Measurements from ENCODE around the gene TERF2IP. TPM values are rescaled to one million over a fixed set of nuclear protein-coding genes. Genes with fewer than 3 reads are reported as not detected.

Gene TERF2IP
- total RNA-seq, 1 donor from 2014 or later, result 60.1 TPM

DNA sequence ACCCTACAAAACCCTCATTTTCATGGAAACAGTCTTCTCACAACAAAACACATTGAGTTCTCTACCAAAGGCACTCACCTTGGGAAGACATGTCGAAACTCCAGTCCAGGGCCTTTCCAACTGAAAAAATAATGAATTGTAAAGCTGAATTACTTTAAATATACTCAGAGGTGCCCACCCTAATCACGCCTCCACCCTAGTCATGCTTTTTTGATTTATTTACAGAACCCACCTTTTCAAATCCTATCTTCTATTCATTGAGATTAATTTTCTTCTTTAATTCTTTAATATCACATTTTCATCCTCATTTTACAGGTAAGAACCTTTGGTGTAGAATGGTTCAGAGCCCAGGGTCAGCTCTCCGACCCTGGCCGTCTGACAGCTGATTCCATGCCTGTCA, 29.3 kb downstream of the TERF2IP start, which contains the start of gene CPHXL2:
CPHXL2 (minus strand) TSS at position 101 of the 400 bp plus-strand sequence; CDS start at position 91, 10 bp downstream.
- TF ChIP-seq, protein P1, sequence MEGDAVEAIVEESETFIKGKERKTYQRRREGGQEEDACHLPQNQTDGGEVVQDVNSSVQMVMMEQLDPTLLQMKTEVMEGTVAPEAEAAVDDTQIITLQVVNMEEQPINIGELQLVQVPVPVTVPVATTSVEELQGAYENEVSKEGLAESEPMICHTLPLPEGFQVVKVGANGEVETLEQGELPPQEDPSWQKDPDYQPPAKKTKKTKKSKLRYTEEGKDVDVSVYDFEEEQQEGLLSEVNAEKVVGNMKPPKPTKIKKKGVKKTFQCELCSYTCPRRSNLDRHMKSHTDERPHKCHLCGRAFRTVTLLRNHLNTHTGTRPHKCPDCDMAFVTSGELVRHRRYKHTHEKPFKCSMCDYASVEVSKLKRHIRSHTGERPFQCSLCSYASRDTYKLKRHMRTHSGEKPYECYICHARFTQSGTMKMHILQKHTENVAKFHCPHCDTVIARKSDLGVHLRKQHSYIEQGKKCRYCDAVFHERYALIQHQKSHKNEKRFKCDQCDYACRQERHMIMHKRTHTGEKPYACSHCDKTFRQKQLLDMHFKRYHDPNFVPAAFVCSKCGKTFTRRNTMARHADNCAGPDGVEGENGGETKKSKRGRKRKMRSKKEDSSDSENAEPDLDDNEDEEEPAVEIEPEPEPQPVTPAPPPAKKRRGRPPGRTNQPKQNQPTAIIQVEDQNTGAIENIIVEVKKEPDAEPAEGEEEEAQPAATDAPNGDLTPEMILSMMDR (IDR thresholded peaks at IDR 0.05; ENCODE audit: borderline replicate concordance), result no peak
- H3K9me3 ChIP-seq (replicated peaks), result no peaks in the 10 kb centered on the region
- H3K4me1 ChIP-seq, result no peaks in the 10 kb centered on the region
- H3K27ac ChIP-seq (replicated peaks), result no peak within 1 kb of the TSS
- no peak within 1 kb of the TSS for H3K4me3 ChIP-seq
- DNase-seq, result no peak
- intact Hi-C loops (cut with micrococcal nuclease), result no loop called here
- no peaks in the 10 kb centered on the region for H3K36me3 ChIP-seq
- H3K27me3 ChIP-seq (ENCODE audit: low read depth), result no peaks in the 10 kb centered on the region

DNA sequence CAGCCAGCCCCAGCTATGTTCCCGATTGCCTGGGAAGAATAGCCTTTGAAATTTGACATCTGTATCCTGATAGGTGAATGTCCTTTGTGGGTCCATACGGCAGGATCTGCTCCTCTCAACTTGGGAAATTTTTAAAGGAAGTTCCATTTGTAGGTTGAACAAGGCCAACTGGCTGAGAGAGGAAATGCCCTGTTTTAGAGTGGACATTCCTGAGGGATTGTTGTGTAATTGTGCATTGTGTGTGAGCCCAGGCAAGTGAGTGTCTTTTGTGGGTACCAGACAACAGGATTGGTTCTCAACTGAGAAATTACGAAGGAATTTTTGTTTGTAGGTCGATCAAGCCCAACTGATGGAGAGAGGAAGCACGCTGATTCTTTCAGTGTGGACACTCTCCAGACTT, 31.8 kb downstream of the TERF2IP start:
- peak overlapping the region; percentile 50 for H3K27ac ChIP-seq (replicated peaks)
- TF ChIP-seq, protein P1 (IDR thresholded peaks at IDR 0.05; ENCODE audit: borderline replicate concordance), result no peak

DNA sequence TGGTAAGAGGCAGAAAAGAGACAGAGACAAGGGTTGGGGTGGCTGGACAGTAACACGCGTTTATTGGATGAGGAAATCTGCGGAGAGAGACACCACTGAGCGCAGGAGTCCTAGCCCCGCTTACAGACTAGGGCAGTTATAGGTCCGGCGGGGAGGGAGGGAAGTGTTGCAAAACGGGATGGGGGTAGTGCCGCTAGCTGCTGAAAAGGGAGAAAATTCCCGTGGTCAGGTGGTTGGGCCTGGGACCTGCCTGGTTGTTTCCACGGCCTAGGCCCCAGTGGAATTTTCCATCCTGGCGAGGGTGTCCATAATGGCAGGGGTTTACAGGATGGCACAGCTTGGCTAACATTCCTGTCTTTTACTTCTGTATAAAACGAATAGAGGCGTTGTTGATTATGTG, 34.7 kb downstream of the TERF2IP start:
- TF ChIP-seq, protein P1 (IDR thresholded peaks at IDR 0.05; ENCODE audit: borderline replicate concordance), result no peak
- H3K36me3 ChIP-seq, result no peaks in the 10 kb centered on the region
- intact Hi-C loops (cut with micrococcal nuclease), result no loop called here

More for the DNA sequence above, 31.8 kb downstream of the TERF2IP start:
- Histone ChIP-seq H3K27me3 (ENCODE audit: low read depth) (no peaks in the 10 kb centered on the region), H3K36me3 (no peaks in the 10 kb centered on the region), H3K4me1 (no peaks in the 10 kb centered on the region), H3K9me3 (replicated peaks) (no peaks in the 10 kb centered on the region), H3K4me3 (no peak overlapping the region)
- intact Hi-C loops (cut with micrococcal nuclease), result no loop called here
- DNase-seq, result no peak

DNA sequence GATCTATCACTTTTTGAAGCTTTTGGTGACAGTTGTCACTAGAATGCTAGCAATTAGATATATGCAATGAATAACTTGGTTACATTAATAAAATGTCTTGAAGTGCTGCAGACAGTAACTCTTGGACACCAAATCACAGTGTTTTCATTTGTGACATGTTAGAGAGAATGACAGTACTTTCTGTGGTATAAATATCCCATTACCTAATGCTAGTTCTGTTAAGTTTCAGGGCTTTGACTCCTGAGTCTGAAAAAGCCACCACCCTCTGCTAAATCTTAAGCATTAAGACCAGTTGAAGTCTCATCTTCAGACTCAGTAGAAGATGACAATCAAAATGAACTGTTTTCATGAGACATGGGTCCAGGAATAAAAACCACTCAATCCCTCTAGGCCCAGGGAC, 39.8 kb downstream of the TERF2IP start:
- TF ChIP-seq, protein P1 (IDR thresholded peaks at IDR 0.05; ENCODE audit: borderline replicate concordance), result no peak
- Histone ChIP-seq H3K27ac (replicated peaks) (no peak overlapping the region), H3K9me3 (replicated peaks) (no peaks in the 10 kb centered on the region), H3K36me3 (no peaks in the 10 kb centered on the region), H3K4me1 (peaks cover 10% of the 10 kb centered on the region), H3K27me3 (ENCODE audit: low read depth) (no peaks in the 10 kb centered on the region), H3K4me3 (no peak overlapping the region)
- no peak for DNase-seq
- intact Hi-C loops (cut with micrococcal nuclease), result no loop called here

More for the DNA sequence above, 34.7 kb downstream of the TERF2IP start:
- no peak for DNase-seq
- Histone ChIP-seq H3K4me3 (no peak overlapping the region), H3K9me3 (replicated peaks) (no peaks in the 10 kb centered on the region), H3K4me1 (peaks cover 10% of the 10 kb centered on the region), H3K27me3 (ENCODE audit: low read depth) (no peaks in the 10 kb centered on the region), H3K27ac (replicated peaks) (no peak overlapping the region)

DNA sequence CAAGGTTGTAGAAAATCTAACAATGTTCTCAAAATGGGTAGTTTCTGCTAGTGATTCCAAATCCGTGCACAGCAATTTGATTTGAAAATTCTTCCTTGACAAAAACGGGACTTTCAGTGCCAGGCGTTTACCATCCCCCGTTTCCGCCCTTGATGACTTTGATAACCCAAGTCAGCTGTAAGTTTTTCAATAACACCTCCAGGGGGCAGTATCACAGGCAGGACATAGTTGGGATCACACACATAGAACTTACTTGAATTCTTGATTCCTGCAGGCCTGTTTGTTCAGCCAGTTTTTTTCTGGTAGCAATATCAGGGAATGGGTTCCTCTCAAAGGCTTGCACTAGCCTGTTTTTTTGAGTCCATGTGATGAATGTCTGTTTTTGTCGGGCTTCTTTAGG, 48.1 kb downstream of the TERF2IP start:
- Histone ChIP-seq H3K36me3 (no peaks in the 10 kb centered on the region), H3K27ac (replicated peaks) (no peak overlapping the region), H3K9me3 (replicated peaks) (no peaks in the 10 kb centered on the region), H3K27me3 (ENCODE audit: low read depth) (no peaks in the 10 kb centered on the region), H3K4me3 (no peak overlapping the region), H3K4me1 (no peaks in the 10 kb centered on the region)
- DNase-seq, result no peak
- intact Hi-C loops (cut with micrococcal nuclease), result loop anchor here (10.0 kb wide), 1 partner anchor 61 kb away; no protein-coding TSS in a partner anchor
- TF ChIP-seq, protein P1 (IDR thresholded peaks at IDR 0.05; ENCODE audit: borderline replicate concordance), result no peak

Data from left ventricle myocardium inferior (tissue), 1 donor.